GM18868 (cell line): ENCODE results near the gene APBA1.
A peak's percentile ranks its signal among the peaks of the same experiment; 100 is the strongest.
"Not testable (repeated sequence)": the region's sequence is repeated elsewhere in the genome, so short reads cannot be mapped to it uniquely, and the experiment has no call there.

Experiments
- ATAC-seq: cut with Tn5 transposase; IDR thresholded peaks from one replicate; pipeline ENCODE4 v1.9.1; 2021; ENCODE audit warnings: mild to moderate bottlenecking, moderate library complexity; ENCODE audit not compliant: unreplicated experiment

Gene APBA1

GRCh38 chr9:69452110-69452782 is 219.9 kb downstream of the APBA1 start:
- no peak for ATAC-seq

- no peak for ATAC-seq
These were observed 225.7 kb downstream of the APBA1 start for GRCh38 chr9:69446496-69446895.

GRCh38 chr9:69445251-69445650 is 226.9 kb downstream of the APBA1 start:
- no peak for ATAC-seq

GRCh38 chr9:69444791-69445190 is 227.4 kb downstream of the APBA1 start:
- ATAC-seq = no peak

GRCh38 chr9:69444021-69444420 is 228.2 kb downstream of the APBA1 start:
- ATAC-seq = no peak

- ATAC-seq = no peak
These were observed 229.0 kb downstream of the APBA1 start for GRCh38 chr9:69443178-69443577.

GRCh38 chr9:69442486-69442885 is 229.7 kb downstream of the APBA1 start:
- ATAC-seq = no peak

- not testable (repeated sequence) for ATAC-seq
These were observed 231.8 kb downstream of the APBA1 start for GRCh38 chr9:69440254-69440955.

GRCh38 chr9:69439654-69440053 is 232.5 kb downstream of the APBA1 start:
- not testable (repeated sequence) for ATAC-seq

- no peak for ATAC-seq
These were observed 238.2 kb downstream of the APBA1 start for GRCh38 chr9:69433968-69434367.

- no peak for ATAC-seq
These were observed 238.8 kb downstream of the APBA1 start for GRCh38 chr9:69433392-69433791.

GRCh38 chr9:69432623-69433022 is 239.5 kb downstream of the APBA1 start:
- no peak for ATAC-seq

GRCh38 chr9:69431777-69432176 is 240.4 kb downstream of the APBA1 start:
- ATAC-seq = no peak

- no peak for ATAC-seq
These were observed 241.0 kb downstream of the APBA1 start for GRCh38 chr9:69431203-69431602.

GRCh38 chr9:69430206-69430605 is 242.0 kb downstream of the APBA1 start:
- no peak for ATAC-seq

GRCh38 chr9:69429281-69429680 is 242.9 kb downstream of the APBA1 start:
- no peak for ATAC-seq

- ATAC-seq = no peak
These were observed 244.0 kb downstream of the APBA1 start for GRCh38 chr9:69428017-69428785.

- ATAC-seq = no peak
These were observed 244.9 kb downstream of the APBA1 start for GRCh38 chr9:69427286-69427685.

- ATAC-seq = no peak
These were observed 246.9 kb downstream of the APBA1 start for GRCh38 chr9:69425136-69425801.

- peak; percentile 61 for ATAC-seq
These were observed 250.0 kb downstream of the APBA1 start for GRCh38 chr9:69421908-69422801.
